GM19099 (cell line): ENCODE data around the gene KIAA1755.

Experiments
- POLR2A ChIP-seq: IDR thresholded peaks from 3 replicates; pipeline ENCODE4 v1.6.1; 2011; ENCODE audit warnings: low read depth; ENCODE audit not compliant: insufficient read length; ENCODE audit errors: extremely low read depth

KIAA1755 gene

DNA sequence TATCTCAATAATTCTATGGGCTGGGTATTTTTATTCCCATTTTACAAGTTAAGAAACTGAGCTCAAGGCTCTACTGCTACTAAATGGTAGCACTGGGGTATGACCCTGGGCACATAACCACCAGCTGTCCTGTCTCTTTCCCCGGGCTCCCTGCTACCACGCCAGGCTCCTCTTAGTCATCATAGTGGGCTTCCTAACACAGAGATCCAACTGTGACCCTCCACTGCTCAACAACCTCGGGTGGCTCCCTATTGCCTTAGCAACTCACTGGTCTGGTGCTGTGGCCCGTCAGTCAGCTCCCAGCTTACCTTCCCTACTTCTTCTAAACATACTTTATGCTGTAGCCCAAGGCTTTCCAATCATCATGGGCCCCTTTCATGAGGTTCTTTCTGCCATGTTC, 4.5 kb downstream of the KIAA1755 start:
- no peak for TF ChIP-seq POLR2A

DNA sequence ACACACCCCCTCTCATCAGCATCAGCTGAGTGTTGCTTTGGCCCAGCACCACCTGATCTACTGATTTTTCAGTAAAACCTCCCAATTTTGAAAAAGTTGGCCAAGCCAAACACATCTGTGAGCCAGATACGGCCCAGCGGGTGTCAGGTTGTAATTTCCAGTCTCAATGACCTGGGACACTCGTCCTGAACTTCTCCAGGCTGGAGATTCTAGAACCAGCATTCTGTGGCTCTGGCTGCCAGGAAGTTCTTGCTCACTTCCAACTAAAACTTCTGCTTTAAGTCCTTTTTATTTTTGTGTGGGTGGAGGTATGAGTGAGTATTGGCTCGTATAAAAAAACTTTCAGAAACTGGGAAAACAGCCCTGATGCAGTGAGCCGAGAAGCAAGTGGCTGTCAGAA, 5.1 kb downstream of the KIAA1755 start:
- no peak for TF ChIP-seq POLR2A

DNA sequence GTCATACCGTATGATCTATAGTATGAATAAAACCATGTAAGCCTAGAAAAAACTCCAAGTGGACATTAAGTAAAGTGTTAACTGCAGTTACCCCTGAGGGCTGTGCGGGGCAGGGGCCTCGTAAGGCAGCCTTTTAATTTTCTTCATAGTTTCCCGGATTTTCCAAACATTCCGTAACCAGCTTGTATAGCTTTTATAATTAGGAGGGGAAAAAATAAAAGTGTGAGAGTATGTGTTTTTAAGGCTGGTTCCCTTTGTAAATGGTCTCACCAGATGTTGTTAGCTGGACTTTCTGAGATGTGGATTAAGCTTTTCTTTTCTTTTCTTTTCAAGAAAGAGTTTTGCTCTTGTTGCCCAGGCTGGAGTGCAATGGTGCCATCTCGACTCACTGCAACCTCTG, 7.0 kb downstream of the KIAA1755 start:
- TF ChIP-seq POLR2A: no peak

DNA sequence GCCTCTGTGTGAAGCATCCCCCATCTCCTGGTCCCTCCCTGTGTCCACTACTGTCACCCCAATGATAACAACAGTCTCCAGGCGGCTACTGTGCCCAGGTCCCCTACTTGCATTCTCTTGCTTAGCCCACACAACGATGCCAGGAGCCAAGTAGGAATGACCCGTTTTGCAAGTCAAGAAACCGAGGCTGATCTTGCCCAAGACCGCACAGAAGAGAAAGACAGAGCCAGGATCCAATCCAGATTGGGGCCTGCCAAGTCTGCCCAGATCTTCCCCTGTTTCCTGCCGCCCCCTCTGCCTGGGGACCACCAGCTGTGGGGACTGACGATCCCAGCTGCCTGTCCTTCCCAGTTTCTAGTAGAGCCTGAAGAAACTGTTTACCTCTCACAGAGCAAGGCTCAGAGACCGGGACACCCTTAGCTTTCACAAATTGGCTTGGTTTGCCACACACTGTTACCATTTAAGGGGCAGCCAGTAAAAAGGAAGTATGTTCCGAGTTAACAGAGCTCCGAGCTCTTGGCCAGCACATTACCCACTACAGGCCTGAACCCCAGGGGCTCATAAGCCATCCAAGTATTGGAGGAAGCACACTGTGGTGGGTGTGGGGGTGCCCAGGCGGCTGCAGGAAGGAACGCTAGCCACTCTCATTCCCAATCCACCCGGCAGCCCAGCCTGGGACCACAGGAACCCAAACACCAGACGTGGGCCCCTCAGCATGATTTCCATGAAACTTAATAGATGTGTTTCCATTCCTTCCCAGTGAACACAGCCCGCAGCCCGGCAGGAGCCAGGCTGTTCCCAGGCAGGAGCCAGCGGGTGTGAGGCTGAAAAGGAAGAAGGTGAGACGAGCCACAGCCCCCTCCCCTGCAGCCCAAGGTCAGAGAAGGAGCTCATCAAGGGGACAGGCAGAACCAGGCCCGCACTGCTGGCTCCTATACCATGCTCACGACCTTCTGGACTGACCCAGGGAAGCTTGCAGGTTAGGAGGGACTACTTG, 7.9 kb downstream of the KIAA1755 start:
- TF ChIP-seq POLR2A: no peak

DNA sequence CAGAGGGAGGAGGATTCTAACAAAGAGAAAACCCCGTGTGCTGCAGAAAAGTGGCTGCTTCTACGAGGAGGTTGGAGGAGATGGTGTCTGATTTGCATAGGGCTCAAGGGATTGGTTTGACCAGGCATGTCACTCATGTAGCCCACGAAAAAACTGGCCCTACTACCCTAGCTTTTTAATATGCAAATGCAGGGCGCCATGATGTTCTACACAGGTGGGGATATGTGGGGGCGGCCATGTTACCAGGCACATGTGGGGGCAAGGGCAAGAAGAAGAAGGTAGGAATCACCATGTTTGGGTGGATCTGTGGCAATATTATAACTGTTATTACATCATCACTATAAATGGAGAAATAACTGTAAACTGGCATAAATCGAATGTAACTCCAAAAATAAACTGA, 9.9 kb downstream of the KIAA1755 start:
- TF ChIP-seq POLR2A: no peak

DNA sequence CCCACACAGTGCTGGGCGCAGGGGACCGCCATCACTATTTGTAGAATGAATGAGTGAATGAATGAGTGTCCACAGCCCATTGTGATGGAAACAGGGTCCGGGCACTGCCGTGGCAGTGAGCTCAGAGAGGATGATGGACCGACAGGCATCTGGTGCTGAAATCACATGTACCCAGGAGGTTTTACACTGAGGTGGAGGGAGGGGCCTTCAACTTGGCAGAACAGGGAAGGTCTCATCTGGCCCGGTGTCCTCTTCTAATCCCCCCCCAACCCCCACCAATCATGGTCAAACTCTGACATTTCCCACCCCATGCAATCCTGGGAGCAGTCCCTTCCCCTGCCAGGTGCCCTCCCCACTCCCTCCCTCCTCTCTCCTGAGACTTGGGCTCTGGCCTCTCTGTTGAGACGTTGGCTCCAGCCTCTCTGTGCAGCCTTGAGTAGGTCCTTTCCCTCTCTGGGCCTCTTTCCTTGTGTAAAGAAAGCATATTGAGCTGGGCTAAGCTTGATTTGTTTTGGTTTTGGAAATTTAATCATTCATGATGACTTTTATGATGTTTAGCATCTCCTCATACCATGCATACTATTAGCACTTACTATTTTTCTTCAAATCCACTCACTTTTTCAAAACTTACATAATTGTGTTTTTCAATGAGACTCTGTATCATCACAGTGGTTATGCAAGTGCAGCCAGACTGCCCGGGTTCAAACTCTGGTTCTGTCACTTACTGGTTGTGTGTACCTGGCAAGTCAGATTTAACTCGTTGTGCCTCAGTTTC, 10.8 kb downstream of the KIAA1755 start:
- TF ChIP-seq POLR2A: no peak

DNA sequence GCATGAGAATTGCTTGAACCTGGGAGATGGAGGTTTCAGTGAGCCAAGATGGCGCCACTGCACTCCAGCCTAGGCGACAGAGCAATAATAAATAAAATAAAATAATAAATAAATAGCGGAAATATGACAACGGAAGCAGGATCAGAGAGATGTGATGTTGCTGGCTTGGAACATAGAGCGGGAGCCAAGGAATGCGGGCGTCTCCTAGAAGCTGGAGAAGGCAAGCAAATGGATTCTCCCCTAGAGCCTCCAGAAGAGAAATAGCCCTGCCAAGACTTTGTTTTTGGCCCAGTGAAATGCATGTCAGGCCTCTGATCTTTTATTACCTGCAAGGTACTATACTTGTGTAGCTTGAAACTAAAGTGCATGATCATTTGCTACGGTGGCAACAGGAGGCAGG, 12.4 kb downstream of the KIAA1755 start:
- TF ChIP-seq POLR2A: no peak

DNA sequence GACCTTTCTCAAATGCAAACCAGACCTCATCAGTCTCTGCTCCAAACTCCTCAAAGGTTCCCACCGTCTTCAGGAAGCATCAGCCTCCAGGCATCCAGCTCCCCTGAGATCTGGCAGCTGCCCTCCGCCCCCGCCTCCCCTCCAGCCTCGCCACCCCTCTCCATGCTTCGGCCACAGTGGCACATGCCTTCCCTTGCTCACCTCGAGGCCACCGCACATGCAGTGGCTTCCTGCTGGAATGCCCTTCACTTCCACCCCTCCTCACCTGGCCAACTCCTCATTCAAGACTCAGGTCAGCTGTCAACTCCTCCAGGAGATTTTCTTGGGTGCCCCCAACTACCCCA, 13.4 kb downstream of the KIAA1755 start:
- TF ChIP-seq POLR2A: no peak

DNA sequence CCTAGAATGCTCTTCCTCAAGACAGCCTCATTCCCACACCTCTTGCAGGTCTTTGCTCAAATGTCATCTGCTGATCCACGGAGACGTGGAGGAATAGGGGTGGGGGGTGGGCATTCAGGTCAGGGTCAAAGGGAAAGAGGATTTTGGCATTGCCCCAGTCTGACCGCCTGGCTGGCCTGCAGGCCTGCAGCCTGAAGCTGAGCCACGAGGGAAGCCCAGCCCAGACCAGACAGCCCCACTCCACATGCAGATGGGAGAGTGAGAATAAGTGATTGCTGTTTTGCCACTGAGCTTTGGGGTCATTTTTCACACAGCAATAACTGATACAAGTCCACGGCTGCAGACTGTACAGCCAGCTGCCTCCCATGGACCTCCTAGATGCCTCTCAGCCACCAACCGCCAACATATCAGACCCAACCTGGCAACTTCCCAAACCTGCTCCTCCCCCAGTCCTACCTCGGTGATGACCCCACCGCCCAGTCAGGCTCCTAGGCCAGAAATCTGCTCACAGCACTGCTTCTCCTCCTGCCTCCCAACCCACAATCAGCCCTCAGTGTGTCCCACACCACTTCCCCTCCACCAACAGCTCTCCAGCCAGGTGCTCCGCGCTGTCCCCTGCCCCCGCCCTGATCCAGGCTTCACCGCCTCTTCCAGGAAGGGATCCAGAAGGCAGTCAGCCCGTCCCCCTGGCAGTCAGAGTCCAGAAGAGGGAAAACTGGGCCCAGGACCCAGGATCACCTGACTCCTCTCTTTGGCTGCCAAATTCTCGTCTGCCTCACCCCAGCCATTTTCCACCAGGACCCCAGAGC, 14.0 kb downstream of the KIAA1755 start:
- TF ChIP-seq POLR2A: no peak

DNA sequence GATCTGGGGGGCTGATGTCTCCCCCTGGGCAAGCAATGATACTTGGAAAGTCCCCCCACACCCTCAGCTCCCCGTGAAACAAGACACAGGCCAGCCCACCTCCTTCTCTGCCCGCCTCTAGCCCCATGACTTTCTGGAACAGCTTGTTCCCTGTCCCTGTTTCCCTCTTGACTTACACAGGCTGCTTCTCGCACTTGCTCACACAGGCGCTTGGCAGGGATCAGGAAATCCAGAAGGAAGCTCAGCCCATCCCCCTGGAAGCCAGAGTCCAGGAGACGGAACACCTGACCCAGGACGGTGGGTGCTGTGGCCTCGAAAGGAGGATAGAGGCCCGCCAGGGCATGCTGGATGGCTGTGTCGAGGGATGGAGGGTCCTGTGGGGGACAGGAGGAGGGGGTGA, 14.8 kb downstream of the KIAA1755 start:
- TF ChIP-seq POLR2A: no peak

DNA sequence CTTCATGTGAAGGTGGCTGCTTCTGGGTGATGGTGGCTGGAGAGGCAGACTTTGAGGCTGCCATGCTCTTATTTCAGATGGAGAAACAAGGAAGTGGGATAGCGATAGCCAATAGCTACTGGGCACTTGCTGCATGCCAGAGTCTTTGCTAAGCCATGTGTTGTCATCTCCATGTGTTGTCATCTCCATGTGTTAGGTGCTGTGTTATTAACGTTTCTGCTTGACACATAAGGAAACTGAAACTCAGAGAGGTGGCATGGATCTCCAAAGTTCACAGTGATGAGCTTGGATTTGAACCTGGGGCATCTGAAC, 16.9 kb downstream of the KIAA1755 start:
- TF ChIP-seq POLR2A: no peak

DNA sequence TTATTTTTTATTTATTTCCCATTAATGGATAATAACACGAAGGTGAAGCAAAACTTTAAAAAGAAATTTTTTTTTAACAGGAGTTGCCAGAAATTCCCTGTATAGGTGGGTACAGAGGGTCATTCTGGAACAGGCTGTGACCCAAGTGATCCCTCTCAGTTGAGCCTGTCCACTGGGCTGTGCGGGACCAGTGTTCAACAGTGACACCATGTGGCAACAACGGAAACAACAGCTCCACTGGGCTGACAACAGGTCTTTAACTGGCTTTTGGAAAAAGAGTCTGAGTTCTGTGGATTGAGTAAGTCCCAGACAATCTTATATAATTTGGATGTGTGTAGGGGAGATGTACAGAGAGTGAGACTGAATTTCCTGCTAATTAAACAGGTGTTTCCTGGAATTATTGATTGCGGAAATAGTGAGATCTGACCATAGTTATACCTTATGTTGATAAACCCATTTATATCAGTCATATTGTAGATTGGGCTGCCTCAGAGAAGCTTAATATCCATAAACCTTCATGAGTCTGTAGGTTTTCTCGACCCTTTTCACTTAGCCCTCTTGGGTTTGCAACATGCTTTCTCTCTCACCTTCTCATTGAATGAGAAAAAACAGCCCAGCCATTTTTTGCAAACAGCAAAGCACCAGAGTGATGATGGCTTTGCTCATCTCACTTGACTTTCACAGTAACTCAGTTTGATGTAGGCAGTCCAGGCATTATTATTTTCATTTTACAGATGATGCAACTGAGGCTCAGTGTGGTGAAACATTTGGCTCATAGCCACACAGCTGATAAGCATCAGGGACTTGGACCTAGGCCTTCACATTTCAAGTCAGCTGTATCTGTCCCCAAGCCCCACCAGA, 17.5 kb downstream of the KIAA1755 start:
- TF ChIP-seq POLR2A: no peak

DNA sequence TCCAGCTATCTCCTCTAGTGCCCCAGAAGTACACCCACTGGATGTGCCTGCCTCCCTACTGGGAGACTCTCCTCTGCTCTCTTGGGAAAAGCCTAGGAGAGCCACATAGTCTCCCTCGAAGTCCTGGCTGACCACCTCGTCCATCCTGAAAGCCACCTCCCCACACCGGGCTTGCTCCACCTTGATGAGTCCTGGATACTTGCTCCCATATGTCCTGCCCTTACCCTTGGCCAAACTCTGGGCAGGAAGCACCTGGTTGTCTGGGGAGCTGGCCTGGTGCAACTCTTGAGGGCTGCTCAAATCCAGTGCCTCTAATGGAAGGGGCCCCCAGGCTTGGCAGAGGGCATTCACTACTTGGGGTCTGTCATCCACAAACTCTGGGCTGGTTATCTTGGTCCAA, 19.3 kb downstream of the KIAA1755 start:
- no peak for TF ChIP-seq POLR2A

DNA sequence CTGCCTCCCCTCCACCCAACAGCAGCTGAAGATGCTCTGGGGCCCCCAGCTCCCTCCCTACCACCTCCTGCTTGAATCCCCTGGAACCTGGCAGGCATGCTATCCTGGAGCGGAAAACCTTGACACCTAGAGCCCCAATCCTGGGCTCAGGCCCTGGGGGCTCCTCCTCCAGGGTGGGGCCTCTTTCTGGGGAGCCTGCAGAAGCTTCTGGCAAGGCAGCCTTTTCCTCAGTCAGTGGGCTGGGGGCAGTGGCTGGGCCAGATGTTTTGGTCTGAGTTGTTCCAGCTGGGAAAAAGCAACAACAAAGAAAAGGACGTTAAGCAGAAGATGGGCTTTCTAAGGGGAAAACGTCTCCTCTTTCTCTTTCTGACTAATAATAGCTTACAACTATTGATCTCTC, 21.1 kb downstream of the KIAA1755 start:
- TF ChIP-seq POLR2A: no peak
